Amniotic stem cell (primary cell): ENCODE results near the gene SDHB.

Experiments
- DNase-seq: peaks from one replicate; lab custom pipeline; 2025; lab: John Stamatoyannopoulos, UW

The SDHB gene

DNA sequence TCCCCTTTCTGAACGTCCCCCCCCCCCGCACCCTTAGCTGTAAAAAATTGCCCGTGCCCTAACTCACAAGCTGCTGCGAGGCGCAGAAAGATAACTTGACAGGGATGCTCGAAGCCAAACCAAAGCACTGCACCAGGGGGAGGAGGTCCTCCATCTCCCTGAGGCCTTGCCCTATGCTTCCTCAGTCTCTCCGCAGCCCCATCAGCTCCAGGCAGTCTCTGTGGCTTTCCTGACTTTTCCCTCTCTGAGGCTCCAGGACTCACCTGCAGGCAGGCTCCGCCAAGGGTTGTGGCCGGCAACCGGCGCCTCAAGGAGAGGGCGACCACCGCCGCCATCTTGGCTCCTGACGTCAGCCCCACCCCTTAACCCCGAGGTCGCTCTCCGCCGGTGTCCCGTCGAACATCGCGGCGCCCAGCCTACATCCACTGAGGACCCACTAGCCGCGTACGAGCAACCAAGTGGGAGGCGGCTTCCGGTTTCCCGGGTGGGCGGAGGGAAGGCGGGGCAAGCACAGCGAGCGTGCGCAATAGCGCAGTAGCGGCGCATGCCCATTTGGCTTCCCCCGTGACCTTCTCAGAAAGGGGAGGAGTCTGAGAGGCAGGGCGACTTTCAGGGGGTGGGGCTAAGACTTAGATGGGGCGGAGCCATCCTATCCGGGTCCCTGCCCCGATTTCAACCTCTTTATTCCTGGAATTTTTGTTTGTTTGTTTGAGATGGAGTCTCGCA lies at the start of gene SDHB:
Gene SDHB (minus strand): TSS at position 348 of the 726 bp plus-strand sequence. CDS start 13 bp downstream, at position 335.
- DNase-seq: peak; percentile 97

DNA sequence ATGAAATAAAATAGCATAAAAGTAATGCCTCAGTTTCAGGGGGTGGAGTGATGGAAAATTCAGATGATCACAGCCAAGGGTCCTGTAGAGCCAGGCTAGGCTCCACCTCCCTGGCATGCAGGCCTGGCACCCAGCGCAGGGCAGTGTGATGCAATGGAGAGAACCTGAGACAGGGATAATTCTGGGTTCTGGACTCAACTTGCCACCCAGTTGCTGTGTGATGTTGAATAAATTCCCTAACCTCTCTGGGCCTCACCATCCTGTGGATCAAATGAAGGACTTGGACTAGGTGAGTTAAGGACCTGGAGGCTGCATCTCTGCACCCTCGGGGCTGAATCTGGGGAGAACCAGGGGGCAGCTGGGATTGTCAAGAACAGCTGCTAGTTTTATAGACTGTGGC lies 48.4 kb upstream of the SDHB start:
- no peak for DNase-seq

- DNase-seq: no peak
Measured at GRCh38 chr1:17101261-17101660, 47.4 kb upstream of the SDHB start.

DNA sequence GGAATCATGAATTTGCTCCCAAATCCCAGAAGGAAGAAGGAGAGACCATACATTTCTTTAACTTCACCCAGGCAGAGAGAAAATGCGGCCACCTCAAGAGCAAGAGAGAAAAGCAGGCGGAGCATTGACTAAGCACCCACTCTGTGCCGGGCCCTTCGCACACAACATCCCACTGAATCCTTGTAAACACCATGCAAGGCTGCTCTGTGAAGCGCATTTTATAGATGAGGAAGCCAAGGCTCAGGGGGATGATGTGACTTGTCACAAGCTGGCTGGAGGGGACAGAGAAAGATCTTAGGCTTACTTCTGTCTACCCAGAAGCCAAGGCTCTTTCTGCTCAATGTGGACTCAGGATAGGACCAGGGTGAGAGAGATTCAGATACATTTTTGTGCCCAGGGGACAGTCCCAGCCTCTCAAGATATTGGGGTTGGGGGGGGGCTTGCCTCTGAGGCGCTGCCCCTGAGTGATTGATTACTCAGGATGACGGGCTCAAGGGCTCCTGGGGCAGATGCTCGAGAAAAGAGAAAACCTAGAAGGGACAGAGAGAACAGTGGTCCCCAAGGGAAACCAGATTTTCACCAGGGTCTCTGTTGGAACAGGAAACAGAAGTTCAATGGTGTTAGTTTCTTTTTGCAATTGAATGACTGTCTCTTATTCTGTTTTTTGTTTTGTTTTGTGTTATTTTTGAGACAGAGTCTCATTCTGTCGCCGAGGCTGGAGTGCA lies 45.9 kb upstream of the SDHB start:
- no peak for DNase-seq

DNA sequence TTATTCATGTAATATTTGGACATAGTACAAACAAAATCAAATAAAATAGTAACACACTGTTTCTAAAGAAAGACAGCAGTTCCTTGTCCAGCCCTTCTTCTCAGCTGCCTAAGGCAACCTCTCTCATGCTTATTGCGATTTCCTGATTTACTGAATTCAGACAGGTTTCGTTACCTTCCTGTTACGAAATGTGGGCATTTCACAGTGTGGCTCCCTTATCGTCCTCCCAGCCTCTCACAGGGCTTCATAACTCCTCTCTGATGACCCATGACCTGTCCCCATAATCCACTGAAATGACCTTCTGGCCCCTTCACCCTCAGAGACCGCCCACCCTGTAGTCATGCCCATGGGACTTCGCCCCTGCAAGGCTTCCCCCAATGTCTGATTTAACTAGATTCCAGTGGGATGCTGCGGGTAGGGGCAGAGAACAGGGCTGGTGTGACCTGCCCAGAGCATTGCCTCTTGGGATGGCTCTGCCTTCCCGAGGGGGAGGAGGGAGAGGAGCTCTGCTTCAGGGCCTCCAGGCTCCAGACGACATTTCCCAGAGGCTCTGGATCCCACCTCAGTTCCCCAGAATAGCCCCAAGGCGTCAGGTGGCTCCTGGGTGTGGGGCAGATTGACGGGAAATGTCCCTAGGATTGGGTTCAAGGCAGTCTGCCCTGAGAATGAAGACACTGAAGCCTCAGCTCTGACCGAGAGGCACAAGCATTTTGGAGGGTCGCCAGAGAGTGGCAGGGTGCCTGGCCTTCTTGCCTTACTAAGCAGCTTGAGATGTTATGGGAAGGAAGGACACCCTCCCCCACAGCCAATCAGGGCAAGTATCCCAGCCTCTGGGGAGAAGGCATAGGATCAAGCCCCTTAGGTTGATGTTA lies 44.9 kb upstream of the SDHB start:
- no peak for DNase-seq

DNA sequence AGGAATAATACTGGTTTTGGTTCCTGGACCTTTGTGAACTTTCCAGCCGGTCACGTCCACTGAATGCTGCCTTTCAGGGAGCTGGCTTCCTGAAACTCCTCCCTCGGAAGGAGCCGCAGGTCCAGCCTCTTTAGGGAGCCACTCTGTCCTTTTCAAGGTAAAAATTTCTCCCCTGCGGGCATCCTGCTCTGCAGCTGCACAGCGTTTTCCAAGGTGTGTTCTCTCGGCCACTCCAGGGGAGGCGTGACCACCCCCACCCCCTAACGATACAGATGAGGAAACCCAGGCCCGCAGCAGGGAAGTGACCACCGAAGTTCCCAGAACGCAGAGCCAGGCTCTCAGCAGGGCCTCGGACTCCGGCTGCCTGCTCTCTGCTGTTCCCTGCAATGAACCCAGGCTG lies 44.0 kb upstream of the SDHB start:
- DNase-seq: no peak

DNA sequence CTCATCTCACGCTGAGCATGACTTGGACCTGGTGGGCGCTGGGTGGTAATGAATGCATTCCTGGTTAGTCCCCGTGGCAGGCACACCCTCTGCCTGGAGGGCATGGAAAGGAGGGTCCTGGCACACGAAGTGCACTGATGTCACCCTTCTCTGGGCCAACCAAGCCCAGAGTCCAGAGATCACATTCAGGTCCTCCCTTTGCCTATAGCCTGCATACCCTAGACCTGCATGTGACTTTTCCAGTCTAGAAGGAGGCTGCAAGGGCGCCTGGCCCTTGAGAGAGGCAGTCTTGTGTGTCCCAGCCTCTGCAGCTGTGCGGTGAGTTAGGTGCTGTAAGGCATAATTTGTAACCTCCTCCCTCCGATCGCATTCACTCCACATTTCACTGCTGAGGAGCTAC lies 43.3 kb upstream of the SDHB start:
- DNase-seq: no peak

GRCh38 chr1:17096584-17096983 lies 42.8 kb upstream of the SDHB start:
- DNase-seq: no peak

- DNase-seq: no peak
Measured at GRCh38 chr1:17095141-17095540, 41.3 kb upstream of the SDHB start.

- DNase-seq: no peak
Measured at GRCh38 chr1:17094664-17095063, 40.8 kb upstream of the SDHB start.

DNA sequence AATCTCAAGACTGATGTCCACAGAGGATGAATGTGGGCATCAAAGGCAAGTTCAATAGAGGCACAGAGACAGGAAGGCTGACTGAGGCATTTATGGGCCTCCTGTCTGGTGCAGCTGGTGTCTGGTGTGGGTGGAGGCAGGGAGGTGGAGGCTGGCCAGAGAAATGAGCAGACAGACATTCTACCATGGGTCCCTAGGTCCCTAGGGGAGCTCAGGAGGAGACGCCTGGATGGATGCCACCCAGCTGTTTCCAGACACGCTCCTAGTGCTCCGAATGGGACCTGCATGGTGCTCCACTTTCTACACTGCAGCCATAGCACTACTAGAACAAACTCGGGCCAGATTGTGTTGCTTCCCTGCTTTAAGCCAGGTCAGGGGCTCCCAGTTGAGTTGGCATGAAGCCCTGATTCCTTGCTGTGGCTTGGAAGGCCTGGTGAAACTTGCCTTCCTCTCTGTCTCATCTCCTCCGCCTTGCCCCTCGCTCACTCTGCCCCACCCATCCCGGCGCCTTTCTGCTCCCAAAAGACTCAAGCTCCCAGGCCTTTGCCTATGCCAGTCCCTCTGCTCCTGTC lies 40.1 kb upstream of the SDHB start:
- DNase-seq: no peak

DNA sequence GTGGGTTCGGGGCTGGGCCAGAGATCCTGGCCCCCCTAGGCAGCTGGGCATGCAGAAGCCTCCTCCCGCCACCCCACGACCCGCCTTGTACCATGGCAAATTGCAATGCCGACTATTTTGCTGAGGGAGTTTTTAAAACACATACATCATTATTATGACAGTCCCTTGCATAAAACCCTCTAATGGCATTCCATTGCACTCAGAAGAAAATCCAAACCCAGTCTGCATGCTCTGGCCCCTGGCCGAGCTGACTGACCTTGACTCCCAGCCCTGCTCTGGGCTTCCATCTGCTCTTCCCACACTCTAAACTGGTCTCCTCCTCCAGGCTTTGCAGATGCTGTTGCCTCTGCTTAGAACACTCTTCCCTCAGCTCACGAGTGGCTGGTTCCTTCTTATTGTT lies 37.4 kb upstream of the SDHB start:
- no peak for DNase-seq

GRCh38 chr1:17089506-17089905 lies 35.7 kb upstream of the SDHB start:
- DNase-seq: no peak

DNA sequence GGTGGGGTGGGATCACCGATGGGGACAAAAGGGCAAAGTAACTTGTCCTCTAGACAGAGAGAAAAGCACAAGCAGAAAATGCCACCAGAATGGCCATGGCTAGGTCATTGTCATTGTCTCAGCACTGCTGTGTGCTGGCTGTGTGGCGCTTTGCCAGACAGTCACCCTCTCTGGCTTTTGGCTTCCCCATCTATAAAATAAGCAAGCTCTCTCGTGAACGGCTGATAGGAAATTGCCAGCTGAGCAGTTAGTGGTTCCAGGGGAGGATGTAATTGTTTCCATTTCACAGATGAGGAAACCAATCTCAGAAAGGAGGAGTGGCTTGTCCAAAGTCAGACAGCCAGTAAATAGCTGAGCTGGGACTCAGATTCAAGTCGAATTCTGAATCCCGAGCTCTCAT lies 32.9 kb upstream of the SDHB start:
- DNase-seq: no peak

GRCh38 chr1:17084787-17085186 lies 31.0 kb upstream of the SDHB start:
- DNase-seq: no peak

- no peak for DNase-seq
Measured at GRCh38 chr1:17082761-17083160, 28.9 kb upstream of the SDHB start.

DNA sequence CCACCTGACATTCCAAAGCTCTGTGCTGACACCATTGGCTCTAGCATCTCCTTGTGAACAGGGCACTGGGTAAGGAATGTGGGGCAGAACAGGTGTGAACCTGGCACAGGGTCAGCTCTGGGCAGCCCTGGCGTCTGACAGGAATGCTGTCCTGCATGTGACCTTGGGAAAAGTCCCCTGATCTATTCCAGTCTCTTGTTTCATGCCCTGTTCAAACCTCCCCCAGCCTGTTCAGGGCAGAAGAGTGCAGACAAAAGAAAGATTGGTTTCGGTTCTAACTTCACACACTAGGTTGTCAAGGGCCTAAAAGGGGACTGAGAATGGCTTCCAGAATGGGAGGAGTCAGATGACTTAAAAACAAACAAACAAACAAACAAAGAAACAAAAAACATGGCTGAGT lies 27.6 kb upstream of the SDHB start:
- no peak for DNase-seq

DNA sequence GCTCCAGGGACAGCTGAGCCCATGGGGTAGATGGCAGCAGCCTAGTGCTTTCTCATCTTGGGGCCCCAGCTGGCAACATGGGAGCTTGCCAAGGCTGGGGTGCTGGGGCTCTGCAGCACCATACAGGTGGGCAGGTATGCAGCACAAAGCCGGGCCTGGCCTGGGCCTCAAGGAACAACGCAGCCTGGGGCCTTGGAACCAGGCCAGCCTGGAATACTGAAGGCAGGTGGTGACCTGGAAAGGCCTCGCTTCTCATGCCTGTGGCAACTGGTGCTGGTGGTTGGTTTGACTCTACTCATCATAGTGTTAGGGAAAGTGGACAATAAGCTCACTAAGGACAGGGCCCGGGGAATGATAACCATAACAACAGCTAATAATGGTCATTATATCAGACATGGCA lies 27.0 kb upstream of the SDHB start:
- no peak for DNase-seq

GRCh38 chr1:17080085-17080759 lies 26.4 kb upstream of the SDHB start:
- no peak for DNase-seq

DNA sequence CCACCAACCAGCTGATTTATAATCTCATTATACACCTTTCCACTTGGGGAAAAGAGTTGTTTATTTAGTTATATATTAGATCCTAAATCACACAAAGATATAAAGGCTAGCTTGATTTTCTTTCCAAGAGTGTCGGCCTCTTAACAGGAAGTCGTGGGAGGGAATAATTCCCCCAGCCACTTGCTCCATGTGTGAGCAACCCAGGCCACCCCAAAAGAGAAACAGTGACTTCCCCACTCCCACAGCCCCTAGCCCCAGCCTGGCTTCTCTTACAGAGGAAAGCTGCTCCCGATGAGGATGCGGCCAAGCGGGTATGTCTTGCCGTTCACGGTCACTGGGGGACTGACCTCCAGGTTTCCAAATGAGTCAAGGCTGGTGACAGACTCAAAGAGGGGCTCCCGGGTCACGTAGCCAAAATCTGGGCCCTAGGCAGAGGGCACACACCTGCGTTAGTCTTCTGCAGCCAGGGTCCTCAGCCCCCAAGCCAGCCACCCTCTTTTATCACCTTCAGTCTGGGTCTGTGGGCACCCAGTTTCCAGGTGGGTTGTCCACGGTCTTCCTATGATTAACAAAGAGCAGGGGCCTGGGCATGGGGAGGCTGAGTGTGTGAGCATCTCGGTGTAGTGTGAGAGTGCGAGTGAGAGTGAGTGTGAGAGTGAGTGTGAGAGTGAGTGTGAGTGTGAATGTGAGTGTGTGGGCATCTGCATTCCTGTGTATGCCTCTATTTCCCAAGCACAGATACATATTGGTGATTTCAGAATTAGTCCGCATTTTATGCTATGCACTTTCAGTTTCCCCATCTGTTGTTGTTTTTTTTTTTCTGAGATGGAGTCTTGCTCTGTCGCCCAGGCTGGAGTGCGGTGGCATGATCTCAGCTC lies 25.4 kb upstream of the SDHB start:
- no peak for DNase-seq
